ENCODE data around the gene TRHDE.

Gene TRHDE

GRCh38 chr12:72272091-72272661, at the start of gene TRHDE:
Gene TRHDE, plus strand, starts transcription at chr12:72272370. Its CDS starts 274 bp downstream, at chr12:72272644.
- no peak for DNase-seq

DNA sequence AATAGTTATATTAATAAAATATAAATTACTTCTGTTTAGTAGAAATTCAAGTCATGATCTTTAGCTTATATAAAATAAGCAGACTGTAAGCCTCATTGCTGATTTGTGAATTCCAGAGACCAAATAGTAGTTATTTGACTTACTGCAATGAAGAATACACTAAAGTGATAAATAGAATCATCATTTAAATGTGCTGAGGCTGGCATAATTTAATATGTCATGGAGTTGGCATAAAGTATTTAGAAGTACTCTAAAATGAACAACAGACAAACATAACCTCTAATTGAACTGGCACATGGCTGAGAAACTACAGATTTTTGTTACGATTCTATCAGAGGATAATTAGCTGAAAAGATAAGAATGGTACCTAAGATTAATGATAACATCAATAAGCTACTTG, 45.7 kb upstream of the TRHDE start:
- no peak for DNase-seq

- no peak for DNase-seq
Measured at GRCh38 chr12:72228424-72228823, 43.7 kb upstream of the TRHDE start.

- DNase-seq = no peak
Measured at GRCh38 chr12:72230589-72230988, 41.6 kb upstream of the TRHDE start.

- no peak for DNase-seq
Measured at GRCh38 chr12:72234886-72235285, 37.3 kb upstream of the TRHDE start.

GRCh38 chr12:72236071-72236705, 36.0 kb upstream of the TRHDE start:
- no peak for DNase-seq

DNA sequence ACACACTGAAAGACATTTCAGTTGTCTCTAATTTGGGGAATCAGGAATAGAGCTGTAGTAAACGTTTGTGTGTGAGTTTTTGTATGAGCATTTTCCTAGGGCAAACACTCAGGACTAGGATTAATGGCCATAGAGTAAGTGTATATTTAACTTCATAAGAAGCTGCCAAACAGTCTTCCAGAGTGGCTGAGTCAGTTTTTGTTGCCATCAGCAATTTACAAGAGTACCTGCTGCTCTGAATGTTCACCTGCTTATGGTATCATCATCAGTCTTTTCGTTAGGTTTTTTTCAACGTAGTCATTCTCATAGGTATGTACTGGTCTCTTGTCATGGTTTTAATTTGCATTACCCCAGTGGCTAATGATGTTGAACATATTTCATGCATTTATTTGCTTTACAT, 30.6 kb upstream of the TRHDE start:
- DNase-seq = no peak

DNA sequence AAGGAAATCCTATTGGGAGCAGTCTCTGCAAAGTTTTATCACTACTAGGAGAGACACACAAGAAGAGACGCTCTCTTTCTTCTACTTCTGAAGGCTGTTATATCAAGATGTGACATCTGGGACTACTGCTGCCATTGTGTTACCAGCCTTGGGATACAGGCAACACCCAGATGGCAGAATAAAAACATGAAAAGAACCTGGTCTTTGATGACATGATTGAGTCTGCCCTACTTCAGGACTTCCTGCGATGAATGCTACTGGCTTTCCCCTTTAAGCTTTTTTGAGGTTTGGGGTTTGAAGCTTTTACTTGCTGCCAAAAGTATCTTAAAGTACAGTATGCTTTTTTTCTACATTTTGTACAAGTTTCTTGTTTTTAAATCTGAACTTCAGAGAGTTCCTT, 29.2 kb upstream of the TRHDE start:
- no peak for DNase-seq

DNA sequence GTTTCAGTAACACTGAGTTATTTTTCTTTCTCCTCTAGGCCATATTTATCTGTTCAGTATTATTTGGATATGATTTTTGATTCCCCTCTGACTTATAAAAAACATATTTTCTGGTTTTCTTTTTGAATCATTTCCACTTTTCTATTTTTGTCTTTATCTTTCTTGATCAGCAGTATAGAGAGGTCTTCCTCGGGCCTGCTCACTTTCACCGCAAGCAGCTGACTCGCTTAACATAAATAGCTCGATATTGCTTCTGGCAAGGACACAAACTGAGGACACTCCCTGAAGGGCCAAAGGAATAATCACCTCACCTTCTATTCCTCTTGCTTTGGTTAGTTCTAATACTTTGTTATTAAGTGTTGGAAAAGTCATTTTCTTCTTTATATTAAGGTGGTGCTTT, 25.8 kb upstream of the TRHDE start:
- DNase-seq = no peak

- DNase-seq = no peak
Measured at GRCh38 chr12:72250346-72250745, 21.8 kb upstream of the TRHDE start.

- DNase-seq = no peak
Measured at GRCh38 chr12:72256725-72257124, 15.4 kb upstream of the TRHDE start.

DNA sequence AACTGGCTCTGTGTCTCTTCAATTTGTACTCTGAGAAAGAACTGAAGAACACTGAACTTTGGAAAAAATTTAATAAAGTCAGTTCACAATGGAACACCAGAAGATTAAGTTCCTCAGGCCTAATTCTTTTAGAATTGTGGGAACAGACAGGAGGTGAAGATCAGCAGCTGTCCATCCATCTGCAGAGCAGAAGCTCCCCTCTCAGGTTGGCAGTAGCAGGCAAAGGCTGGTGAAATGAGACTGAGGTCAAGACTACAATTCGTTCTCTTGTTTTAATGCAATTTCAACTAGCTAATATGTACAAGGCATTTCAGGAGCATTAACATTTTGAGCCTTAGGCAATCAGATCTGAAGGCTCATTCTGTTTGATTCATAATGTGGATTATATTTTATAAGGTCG, 10.3 kb upstream of the TRHDE start:
- no peak for DNase-seq

DNA sequence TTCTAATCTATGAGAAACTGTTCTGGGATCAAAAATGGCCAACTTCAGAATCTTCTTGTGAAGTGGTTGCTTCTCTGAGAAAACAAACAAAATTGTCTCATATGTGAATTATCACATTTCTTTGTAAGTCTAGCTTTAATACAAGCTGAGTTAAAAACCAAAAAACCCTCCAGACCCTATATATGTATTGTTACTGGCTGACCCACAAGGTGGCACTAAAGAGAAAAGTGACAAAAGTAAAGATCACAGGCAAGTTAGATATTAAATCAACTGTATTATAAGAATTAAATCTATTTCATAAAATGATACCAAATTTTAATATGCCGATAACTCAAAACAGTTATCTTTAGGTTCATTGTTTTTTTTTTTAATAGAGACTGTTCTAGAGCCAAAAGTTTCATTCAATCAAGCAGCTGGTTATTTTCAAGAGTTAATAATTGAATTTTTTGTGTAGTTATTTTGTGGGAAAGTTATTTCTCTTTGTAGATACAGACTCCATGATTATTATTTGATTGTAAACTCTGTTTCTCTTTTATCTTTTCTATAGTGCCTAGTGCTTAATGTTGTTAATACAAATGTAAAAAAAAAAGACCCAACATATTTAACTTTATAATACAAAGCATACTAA, 7.5 kb upstream of the TRHDE start:
- DNase-seq = no peak

GRCh38 chr12:72267974-72268373, 4.2 kb upstream of the TRHDE start:
- no peak for DNase-seq

GRCh38 chr12:72268386-72268785, 3.8 kb upstream of the TRHDE start:
- DNase-seq = no peak

- no peak for DNase-seq
Measured at GRCh38 chr12:72269491-72269890, 2.7 kb upstream of the TRHDE start.

- no peak for DNase-seq
Measured at GRCh38 chr12:72270246-72270645, 1.9 kb upstream of the TRHDE start.

GRCh38 chr12:72270961-72271360, 1.2 kb upstream of the TRHDE start:
- DNase-seq = no peak

DNA sequence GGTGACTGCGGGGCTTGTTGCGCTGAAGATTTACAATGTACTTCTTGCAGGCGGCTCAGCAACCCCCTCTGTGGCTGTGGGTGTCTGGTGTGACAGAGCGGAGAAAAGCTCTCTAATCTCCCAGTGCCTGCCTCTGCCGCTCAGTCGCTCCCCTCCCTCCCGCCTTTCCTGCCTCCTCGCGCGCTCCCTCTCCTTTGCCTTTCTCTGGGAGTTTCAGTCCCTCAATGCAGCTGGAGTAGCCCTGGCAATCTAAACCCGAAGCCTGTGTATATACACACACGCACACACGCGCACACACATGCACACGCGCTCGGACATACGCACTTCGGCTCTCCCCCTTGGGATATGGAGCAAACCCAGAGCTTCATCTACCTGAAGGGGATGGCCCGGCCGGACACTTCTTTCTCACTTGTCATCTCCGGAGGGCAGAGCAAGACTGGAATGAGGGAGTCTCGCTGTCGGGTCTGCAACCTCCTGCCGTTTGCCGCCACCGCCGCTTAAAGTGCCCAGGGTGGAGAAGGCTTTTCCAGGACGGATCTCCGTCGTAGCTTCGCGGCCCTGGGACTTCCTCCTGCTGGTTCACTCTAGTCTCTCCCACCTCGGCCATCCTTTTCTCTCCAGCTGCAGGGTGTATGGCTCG, 599 bp upstream of the TRHDE start:
- DNase-seq = peak in 1 of 2 experiments; percentile 15

GRCh38 chr12:72272731-72273498, 745 bp downstream of the TRHDE start:
- peak in 1 of 2 experiments; percentile 15 for DNase-seq

- no peak for DNase-seq
Measured at GRCh38 chr12:72273499-72273837, 1.3 kb downstream of the TRHDE start.

- DNase-seq = no peak
Measured at GRCh38 chr12:72273851-72274351, 1.7 kb downstream of the TRHDE start.

GRCh38 chr12:72274931-72275330, 2.8 kb downstream of the TRHDE start:
- DNase-seq = no peak

Data from activated T-cell treated with anti-CD3 and anti-CD28 coated beads, Interleukin-2, amount 50 U/mL, for 48 hours (primary cell).